Frontal cortex (tissue), 4 donors: ENCODE results near the gene PPP1R12B. TPM values are rescaled to one million over a fixed set of nuclear protein-coding genes. Genes with fewer than 3 reads are reported as not detected.
A peak's percentile ranks its signal among the peaks of the same experiment; 100 is the strongest.
"Not testable (repeated sequence)": the region's sequence is repeated elsewhere in the genome, so short reads cannot be mapped to it uniquely, and the experiment has no call there.

ENCODE experiments used
- DNase-seq, 2 donors: peaks; one replicate each; pipeline ENCODE4 v3.0.0; 2012; ENCODE audit warnings: low spot score in 2 of 2
- FAIRE-seq: peaks from 2 replicates; lab custom pipeline; 2012; peaks lifted over from hg19 to GRCh38; lab: Jason Lieb, UNC
- total RNA-seq: library from RNA; depleted of rRNA; stranded (reverse); fragments of >200 nt; gene quantifications from one replicate; pipeline ENCODE4 v1.2.3, GENCODE V29; 2014
- donor health status: control.
- donor health status: control.
- donor health status: control.

Gene PPP1R12B
- total RNA-seq, 1 donor from 2014 or later = 24.5 TPM

- FAIRE-seq (no peak), DNase-seq (no peak)
Observed at GRCh38 chr1:202471246-202471645, 122.7 kb downstream of the PPP1R12B start.

- DNase-seq, FAIRE-seq: not testable (repeated sequence)
Observed at GRCh38 chr1:202472347-202473124, 124.0 kb downstream of the PPP1R12B start.

GRCh38 chr1:202473266-202474045, 125.0 kb downstream of the PPP1R12B start:
- FAIRE-seq, DNase-seq: not testable (repeated sequence)

GRCh38 chr1:202479661-202480060, 131.2 kb downstream of the PPP1R12B start:
- DNase-seq, FAIRE-seq: not testable (repeated sequence)

- FAIRE-seq = not testable (repeated sequence)
Observed at GRCh38 chr1:202480640-202481039, 132.1 kb downstream of the PPP1R12B start.

GRCh38 chr1:202483362-202483761, 134.9 kb downstream of the PPP1R12B start:
- not testable (repeated sequence) for FAIRE-seq, DNase-seq

More at GRCh38 chr1:202480640-202481039, 132.1 kb downstream of the PPP1R12B start:
- not testable (repeated sequence) for DNase-seq

GRCh38 chr1:202484032-202484431, 135.5 kb downstream of the PPP1R12B start:
- not testable (repeated sequence) for DNase-seq, FAIRE-seq

- not testable (repeated sequence) for FAIRE-seq
Observed at GRCh38 chr1:202484820-202485219, 136.3 kb downstream of the PPP1R12B start.

GRCh38 chr1:202488178-202488649, 139.7 kb downstream of the PPP1R12B start:
- not testable (repeated sequence) for FAIRE-seq, DNase-seq

More at GRCh38 chr1:202484820-202485219, 136.3 kb downstream of the PPP1R12B start:
- not testable (repeated sequence) for DNase-seq

GRCh38 chr1:202489101-202489500, 140.6 kb downstream of the PPP1R12B start:
- DNase-seq, FAIRE-seq: not testable (repeated sequence)

- DNase-seq, FAIRE-seq: not testable (repeated sequence)
Observed at GRCh38 chr1:202493112-202493511, 144.6 kb downstream of the PPP1R12B start.

GRCh38 chr1:202498542-202498941, 150.0 kb downstream of the PPP1R12B start:
- FAIRE-seq = no peak

GRCh38 chr1:202499997-202500396, 151.5 kb downstream of the PPP1R12B start:
- DNase-seq, FAIRE-seq: not testable (repeated sequence)

More at GRCh38 chr1:202498542-202498941, 150.0 kb downstream of the PPP1R12B start:
- no peak for DNase-seq

- FAIRE-seq (peak; percentile 91), DNase-seq (peak; percentile 1 to 3)
Observed at GRCh38 chr1:202501281-202501680, 152.8 kb downstream of the PPP1R12B start.

- no peak for FAIRE-seq
- DNase-seq = no peak
Observed at GRCh38 chr1:202505356-202505755, 156.9 kb downstream of the PPP1R12B start.

- FAIRE-seq = not testable (repeated sequence)
- peak in 1 of 2 donors; percentile 4 for DNase-seq
Observed at GRCh38 chr1:202505880-202506575, 157.5 kb downstream of the PPP1R12B start.

GRCh38 chr1:202508863-202509262, 160.4 kb downstream of the PPP1R12B start:
- FAIRE-seq, DNase-seq: not testable (repeated sequence)

- FAIRE-seq = not testable (repeated sequence)
Observed at GRCh38 chr1:202513875-202514274, 165.4 kb downstream of the PPP1R12B start.

GRCh38 chr1:202516434-202516877, 168.0 kb downstream of the PPP1R12B start:
- DNase-seq = no peak
- FAIRE-seq = no peak

More at GRCh38 chr1:202513875-202514274, 165.4 kb downstream of the PPP1R12B start:
- not testable (repeated sequence) for DNase-seq
